Heart right ventricle (tissue), 16 donors: ENCODE data around the gene ZNF91. TPM values are rescaled to one million over a fixed set of nuclear protein-coding genes. Genes with fewer than 3 reads are reported as not detected.
"Not testable (repeated sequence)": the region's sequence is repeated elsewhere in the genome, so short reads cannot be mapped to it uniquely, and the experiment has no call there.

Experiments
- ATAC-seq, 8 donors: fragments of 200-7000 bp; cut with Tn5 transposase; one replicate each; pipeline ENCODE4 v1.9.1; 2020; ENCODE audit warnings: mild to moderate bottlenecking in 8 of 8, moderate library complexity in 8 of 8, moderate number of reproducible peaks in 1 of 8
- DNase-seq, 2 donors: peaks; one replicate each; pipeline ENCODE4 v3.0.0-alpha.2; 2020
- H3K27ac ChIP-seq, 10 donors: fragments of 200-600 bp; sonication (generic) in 2 of 10; one replicate each; pipeline versions ENCODE4 v1.5.0 to v1.8.0; 2020 to 2022; ENCODE audit warnings: mild to moderate bottlenecking in 3 of 10
- H3K27me3 ChIP-seq, 7 donors: fragments of 200-600 bp; one replicate each; pipeline ENCODE4 v1.8.0; 2021 to 2022; ENCODE audit warnings: mild to moderate bottlenecking in 2 of 7
- H3K36me3 ChIP-seq, 9 donors: fragments of 200-600 bp; sonication (generic) in 1 of 9; one replicate each; pipeline versions ENCODE4 v1.5.0 to v1.8.0; 2020 to 2022; ENCODE audit warnings: mild to moderate bottlenecking in 2 of 9
- H3K4me1 ChIP-seq, 9 donors: fragments of 200-600 bp; sonication (generic) in 1 of 9; one replicate each; pipeline versions ENCODE4 v1.5.0 to v1.8.0; 2020 to 2022; ENCODE audit warnings: mild to moderate bottlenecking in 4 of 9
- H3K4me3 ChIP-seq, 10 donors: fragments of 200-600 bp; sonication (generic) in 2 of 10; one replicate each; pipeline versions ENCODE4 v1.5.0 to v1.8.0; 2020 to 2022; ENCODE audit warnings: mild to moderate bottlenecking in 7 of 10, moderate library complexity in 2 of 10
- H3K9me3 ChIP-seq, 11 donors: fragments of 200-600 bp in 10 of 11; sonication (generic) in 2 of 11; one replicate each; pipeline versions ENCODE4 v1.5.0 to v1.8.0; 2013 to 2022; ENCODE audit warnings: mild to moderate bottlenecking in 2 of 11, control low read depth in 1 of 11, moderate library complexity in 1 of 11
- WGBS, 2 donors: extraction: QIAGEN DNeasy Blood & Tissue Kit; methylation state at CpG; one replicate each; pipeline ENCODE4 v1.1.7; 2013; ENCODE audit warnings: inconsistent platforms in 1 of 2; 5-methylcytosine and 5-hydroxymethylcytosine counted together
- intact Hi-C, 10 donors: fragments of 100-400 bp; cut with DNase I; formaldehyde crosslinking; loops; one replicate each; pipeline versions ENCODE4 v1.11.1 to v1.14.2; 2022
- polyA plus RNA-seq, 2 donors: library from polyadenylated mRNA; stranded (reverse); fragments of 200-250 nt; gene quantifications; one replicate each; pipeline ENCODE4 v1.2.3, GENCODE V29; 2013
- total RNA-seq, 10 donors: library from RNA; stranded (reverse); fragmentation: NEBNext Ultra II Directional in 3 of 10; extraction: Animal tissue kit (Norgen Biotek cat#: 25700) in 3 of 10; gene quantifications; one replicate each; pipeline versions ENCODE4 v1.2.1 to v1.2.4, GENCODE V29; 2021 to 2023
- TF ChIP-seq, protein P1 (sequence below), 9 donors: fragments of 200-600 bp; sonication (generic) in 2 of 9; IDR thresholded peaks; one replicate each; pipeline versions ENCODE4 v1.5.0 to v1.8.0; 2021 to 2022; ENCODE audit warnings: antibody characterized with exemption in 9 of 9, mild to moderate bottlenecking in 5 of 9, moderate library complexity in 1 of 9
- donor health status: Arrhythmogenic right ventricular cardiomyopathy.
- donor health status: ischemic (EF 13 %, LVEDD 7.1; RV severe dilation, severe dysfunction).
- donor health status: healthy with polysubstance abuse.
- donor health status: DM: no; HTN: yes; CAD: no.
- donor health status: DM: no; HTN: no; CAD: no.
- donor health status: ischemic (EF 25% LVEDD 6.9; RV normal size, moderate dysfunction).
- donor health status: ischemic (EF 25% LVEDD 5.7; RV mildly dilated, moderate dysfunction).
- donor health status: healthy.
- donor health status: DM: yes; HTN: yes; CAD: no.
- donor health status: Ischemic cardiomyopathy.
- donor health status: ischemic (EF 35%, LVEDD 5.7; RV mildly dilated, moderate dysfunction).
- donor health status: nonischemic (EF 11% LVEDD 7.7; RV severe dilation, severe dysfunction).
- donor health status: DM: yes; HTN: yes; CAD: no.
- donor health status: PGD.
- donor health status: ischemic (EF 29% LVEDD 5.4; RV normal size, mild dysfunction).
- donor health status: nonischemic (EF 23%, LVEDD 6.1; RV moderate dilation, normal function).

The ZNF91 gene
- total and polyA plus RNA-seq, 12 donors, result 5.1 to 326 (median 129) TPM

DNA sequence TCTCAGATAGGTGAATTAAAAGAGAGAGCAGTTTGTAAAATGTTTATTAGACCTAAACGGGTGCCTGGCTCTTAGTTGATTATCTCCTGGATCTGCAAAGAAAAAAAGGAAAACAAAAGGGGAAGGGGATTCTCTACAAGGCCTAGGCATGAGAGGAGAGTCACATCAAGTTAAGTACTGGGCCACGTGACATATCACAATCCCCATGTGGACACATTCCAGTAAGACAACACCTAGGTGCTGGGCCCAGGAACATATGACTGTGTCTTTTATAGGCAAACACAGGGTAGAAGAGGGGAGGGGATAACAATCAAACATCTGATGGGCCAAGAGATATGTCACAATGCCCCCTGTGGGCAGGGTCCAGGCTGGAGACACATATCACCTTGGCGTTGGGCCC, 4.2 kb upstream of the ZNF91 start:
- Histone ChIP-seq H3K4me1 (peaks cover 0 to 6% (median 5%) of the 10 kb centered on the region in 9 donors), H3K4me3 (no peak overlapping the region), H3K36me3 (no peaks in the 10 kb centered on the region), H3K27me3 (no peaks in the 10 kb centered on the region), H3K27ac (no peak overlapping the region), H3K9me3 (no peaks in the 10 kb centered on the region)
- no peak for ATAC-seq
- TF ChIP-seq, protein P1, sequence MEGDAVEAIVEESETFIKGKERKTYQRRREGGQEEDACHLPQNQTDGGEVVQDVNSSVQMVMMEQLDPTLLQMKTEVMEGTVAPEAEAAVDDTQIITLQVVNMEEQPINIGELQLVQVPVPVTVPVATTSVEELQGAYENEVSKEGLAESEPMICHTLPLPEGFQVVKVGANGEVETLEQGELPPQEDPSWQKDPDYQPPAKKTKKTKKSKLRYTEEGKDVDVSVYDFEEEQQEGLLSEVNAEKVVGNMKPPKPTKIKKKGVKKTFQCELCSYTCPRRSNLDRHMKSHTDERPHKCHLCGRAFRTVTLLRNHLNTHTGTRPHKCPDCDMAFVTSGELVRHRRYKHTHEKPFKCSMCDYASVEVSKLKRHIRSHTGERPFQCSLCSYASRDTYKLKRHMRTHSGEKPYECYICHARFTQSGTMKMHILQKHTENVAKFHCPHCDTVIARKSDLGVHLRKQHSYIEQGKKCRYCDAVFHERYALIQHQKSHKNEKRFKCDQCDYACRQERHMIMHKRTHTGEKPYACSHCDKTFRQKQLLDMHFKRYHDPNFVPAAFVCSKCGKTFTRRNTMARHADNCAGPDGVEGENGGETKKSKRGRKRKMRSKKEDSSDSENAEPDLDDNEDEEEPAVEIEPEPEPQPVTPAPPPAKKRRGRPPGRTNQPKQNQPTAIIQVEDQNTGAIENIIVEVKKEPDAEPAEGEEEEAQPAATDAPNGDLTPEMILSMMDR (IDR thresholded peaks at IDR 0.05), result no peak
- intact Hi-C loops, result loop anchor here in 3 of 10 donors (10.0 kb wide), 3 partner anchors 125 to 685 kb away; partner anchors contain the start of gene ZNF254 (in 1 of the 3)
- 86 to 91% methylated on average over 3 of the region's 3 CpGs for WGBS, 2 donors
- DNase-seq, result no peak

DNA sequence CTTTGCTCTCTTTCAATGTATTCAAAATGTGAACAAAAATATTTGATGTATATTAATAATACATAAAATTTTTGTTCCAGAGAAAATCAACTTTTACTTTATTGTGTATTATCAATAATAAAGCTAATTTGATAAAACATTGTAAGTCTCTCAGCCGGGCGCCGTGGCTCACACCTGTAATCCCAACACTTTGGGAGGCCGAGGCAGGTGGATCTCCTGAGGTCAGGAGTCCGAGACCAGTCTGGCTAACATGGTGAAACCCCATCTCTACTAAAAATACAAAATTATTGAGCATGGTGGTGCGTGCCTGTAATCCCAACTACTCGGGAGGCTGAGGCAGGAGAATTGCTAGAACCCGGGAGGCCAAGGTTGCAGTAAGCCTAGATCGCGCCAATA, 449 bp upstream of the ZNF91 start:
- Histone ChIP-seq H3K4me1 (peaks cover 7 to 42% (median 34%) of the 10 kb centered on the region in 9 donors), H3K4me3 (peak overlapping the region in 8 of 10 donors; percentile 4 to 94 (median 83)), H3K27ac (peak overlapping the region in 9 of 10 donors; percentile 53 to 98 (median 95)), H3K36me3 (peaks cover 0 to 12% (median 0%) of the 10 kb centered on the region in 9 donors)
- 88 to 89% methylated on average over 10 of the region's 10 CpGs for WGBS, 2 donors
- intact Hi-C loops, result loop anchor here in 3 of 10 donors (10.0 kb wide), 3 partner anchors 121 to 689 kb away; partner anchors contain the start of gene ZNF254 (in 1 of the 3)
- not testable (repeated sequence) for ATAC-seq, H3K9me3 ChIP-seq, H3K27me3 ChIP-seq, DNase-seq

DNA sequence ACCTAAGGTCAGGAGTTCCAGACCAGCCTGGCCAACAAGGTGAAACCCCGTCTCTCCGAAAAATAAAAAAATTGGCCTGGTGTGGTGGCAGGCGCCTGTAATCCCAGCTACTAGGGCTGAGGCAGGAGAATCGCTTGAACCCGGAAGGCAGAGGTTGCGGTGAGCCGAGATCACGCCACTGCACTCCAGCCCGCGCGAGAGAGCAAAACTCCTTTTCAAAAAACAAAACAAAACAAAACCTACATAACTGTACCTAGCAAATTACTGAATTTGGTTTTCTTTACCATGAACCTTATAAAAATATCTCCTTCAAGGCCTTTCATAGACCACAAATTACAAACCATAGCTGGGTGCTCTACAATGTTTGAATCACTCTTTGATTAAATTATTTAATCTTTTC, 760 bp downstream of the ZNF91 start:
- Histone ChIP-seq H3K36me3 (peaks cover 0 to 24% (median 0%) of the 10 kb centered on the region in 9 donors), H3K9me3 (peaks cover 0 to 6% (median 0%) of the 10 kb centered on the region in 11 donors), H3K27me3 (no peaks in the 10 kb centered on the region), H3K4me3 (peak overlapping the region; percentile 67 to 94 (median 78)), H3K27ac (peak overlapping the region; percentile 90 to 98 (median 95)), H3K4me1 (peaks cover 7 to 51% (median 37%) of the 10 kb centered on the region in 9 donors)
- DNase-seq, result peak in 1 of 2 donors; percentile 19
- WGBS, 2 donors, result 2% methylated on average over 11 of the region's 11 CpGs
- TF ChIP-seq, protein P1 (IDR thresholded peaks at IDR 0.05), result no peak
- intact Hi-C loops, result loop anchor here in 3 of 10 donors (10.0 kb wide), 3 partner anchors 120 to 690 kb away; partner anchors contain the start of gene ZNF254 (in 1 of the 3)
- peak in 5 of 8 donors; percentile 48 to 70 (median 61) for ATAC-seq

DNA sequence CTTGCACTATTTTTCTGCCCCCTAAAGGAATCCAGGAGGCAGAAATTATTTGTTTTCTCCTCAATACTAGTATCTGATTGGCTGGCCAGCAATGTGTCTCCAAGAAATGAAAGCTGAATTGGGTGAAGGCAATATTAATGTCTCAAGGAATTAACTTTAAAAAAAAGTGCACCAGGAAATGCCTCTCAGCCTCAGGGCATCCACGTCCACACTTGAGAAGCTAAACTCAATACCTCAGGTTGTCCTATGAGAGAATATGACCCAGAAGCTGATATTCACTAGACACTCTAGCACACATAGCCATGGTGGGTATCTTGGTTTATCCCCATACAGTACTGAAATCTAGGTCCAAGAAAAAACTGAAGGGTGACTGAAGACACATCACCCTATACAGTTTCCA, 2.1 kb downstream of the ZNF91 start:
- TF ChIP-seq, protein P1 (IDR thresholded peaks at IDR 0.05), result no peak
- Histone ChIP-seq H3K27me3 (no peaks in the 10 kb centered on the region), H3K27ac (peak overlapping the region in 2 of 10 donors; percentile 98), H3K36me3 (peaks cover 0 to 38% (median 0%) of the 10 kb centered on the region in 9 donors), H3K4me1 (peaks cover 7 to 61% (median 38%) of the 10 kb centered on the region in 9 donors), H3K4me3 (peak overlapping the region in 3 of 10 donors; percentile 2 to 94 (median 80)), H3K9me3 (peaks cover 0 to 15% (median 0%) of the 10 kb centered on the region in 11 donors)
- no peak for DNase-seq
- intact Hi-C loops, result loop anchor here in 3 of 10 donors (10.0 kb wide), 3 partner anchors 118 to 692 kb away; partner anchors contain the start of gene ZNF254 (in 1 of the 3)
- 41 to 50% methylated on average over 1 of the region's 1 CpG for WGBS, 2 donors
- no peak for ATAC-seq

DNA sequence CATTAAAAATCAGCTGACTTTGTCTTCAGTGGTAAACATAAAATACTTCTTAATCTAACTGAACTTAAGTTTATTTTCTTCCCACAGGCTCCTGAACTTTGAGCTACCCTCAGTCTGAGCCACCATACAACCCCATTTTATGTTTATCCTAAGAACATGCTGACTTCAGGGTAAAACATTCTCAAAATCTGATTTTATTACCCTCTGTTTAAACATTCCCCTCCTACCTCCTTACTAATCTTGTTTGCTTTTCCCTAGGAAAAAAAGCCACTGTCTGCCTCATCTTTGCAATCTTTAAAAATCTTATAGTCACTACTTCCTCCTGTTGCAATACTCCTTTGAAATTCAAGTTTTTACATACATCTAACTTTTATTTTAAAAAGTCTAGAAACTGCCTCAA, 4.0 kb downstream of the ZNF91 start:
- peaks cover 7 to 67% (median 38%) of the 10 kb centered on the region in 9 donors for H3K4me1 ChIP-seq
- H3K36me3 ChIP-seq, result peaks cover 0 to 57% (median 0%) of the 10 kb centered on the region in 9 donors
- no peaks in the 10 kb centered on the region for H3K27me3 ChIP-seq
- peaks cover 0 to 34% (median 0%) of the 10 kb centered on the region in 11 donors for H3K9me3 ChIP-seq
- H3K27ac ChIP-seq, result no peak overlapping the region
- no peak overlapping the region for H3K4me3 ChIP-seq
- intact Hi-C loops, result loop anchor here in 3 of 10 donors (10.0 kb wide), 3 partner anchors 116 to 694 kb away; partner anchors contain the start of gene ZNF254 (in 1 of the 3)
- TF ChIP-seq, protein P1 (IDR thresholded peaks at IDR 0.05), result no peak
- ATAC-seq (no peak), DNase-seq (no peak)
